SK-N-SH (cell line): Measurements from ENCODE around the gene USP48.

Experiments
- CHD2 ChIP-seq: fragments of 150-350 bp; IDR thresholded peaks from 2 replicates; pipeline ENCODE4 v1.6.1; 2018; ENCODE audit warnings: low read length; ENCODE audit not compliant: partially characterized antibody
- EZH2phosphoT487 ChIP-seq: fragments of 200-600 bp; sonication (generic); IDR thresholded peaks from 2 replicates; pipeline ENCODE4 v1.6.1; 2017; ENCODE audit warnings: low read depth, mixed run types, mild to moderate bottlenecking, antibody characterized with exemption, moderate library complexity, borderline replicate concordance
- FOXM1 ChIP-seq: IDR thresholded peaks from 2 replicates; pipeline ENCODE4 v1.4.0; 2012; ENCODE audit warnings: low read depth, mild to moderate bottlenecking
- JUND ChIP-seq: IDR thresholded peaks from 2 replicates; pipeline ENCODE4 v1.4.0; 2012
- POLR2AphosphoS5 ChIP-seq: IDR thresholded peaks from 2 replicates; pipeline ENCODE4 v1.6.1; 2012; ENCODE audit warnings: low read depth, low read length
- RAD21 ChIP-seq: IDR thresholded peaks from 2 replicates; pipeline ENCODE4 v1.6.1; 2012; ENCODE audit warnings: mild to moderate bottlenecking, low read length
- REST ChIP-seq: IDR thresholded peaks from 2 replicates; pipeline ENCODE4 v1.6.1; 2012; ENCODE audit warnings: mild to moderate bottlenecking, low read depth, low read length, moderate library complexity
- RFX5 ChIP-seq: IDR thresholded peaks from 2 replicates; pipeline ENCODE4 v1.6.1; 2012; ENCODE audit warnings: mild to moderate bottlenecking, improper control_type of control experiment, low read length
- TEAD4 ChIP-seq: IDR thresholded peaks from 2 replicates; pipeline ENCODE4 v1.4.0; 2012; ENCODE audit warnings: mild to moderate bottlenecking, borderline replicate concordance; ENCODE audit not compliant: insufficient read depth
- TF ChIP-seq, protein P1 (sequence below): fragments of 200-600 bp; sonication (generic); IDR thresholded peaks from 2 replicates; pipeline ENCODE4 v1.6.1; 2017; ENCODE audit warnings: antibody characterized with exemption, mild to moderate bottlenecking, moderate library complexity

DNA sequence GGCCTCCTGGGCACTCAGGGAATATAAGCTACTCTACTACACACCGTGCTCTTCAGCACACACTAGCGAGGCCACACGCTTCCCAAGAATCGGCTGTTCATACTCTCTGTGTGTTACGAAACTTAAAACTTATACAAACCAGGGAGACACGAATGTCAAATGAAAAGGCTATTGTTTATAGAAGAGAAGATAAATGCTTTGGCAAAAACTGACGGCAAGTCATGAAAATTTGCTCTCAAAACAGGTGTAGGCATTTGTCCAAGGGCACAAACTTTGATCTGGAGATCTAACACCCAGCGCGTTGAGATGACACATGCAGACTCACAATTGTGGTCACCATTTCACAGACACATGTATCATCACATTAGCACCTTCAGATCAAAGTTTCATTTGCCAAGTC, 46.1 kb downstream of the USP48 start:
- TF ChIP-seq, protein P1, sequence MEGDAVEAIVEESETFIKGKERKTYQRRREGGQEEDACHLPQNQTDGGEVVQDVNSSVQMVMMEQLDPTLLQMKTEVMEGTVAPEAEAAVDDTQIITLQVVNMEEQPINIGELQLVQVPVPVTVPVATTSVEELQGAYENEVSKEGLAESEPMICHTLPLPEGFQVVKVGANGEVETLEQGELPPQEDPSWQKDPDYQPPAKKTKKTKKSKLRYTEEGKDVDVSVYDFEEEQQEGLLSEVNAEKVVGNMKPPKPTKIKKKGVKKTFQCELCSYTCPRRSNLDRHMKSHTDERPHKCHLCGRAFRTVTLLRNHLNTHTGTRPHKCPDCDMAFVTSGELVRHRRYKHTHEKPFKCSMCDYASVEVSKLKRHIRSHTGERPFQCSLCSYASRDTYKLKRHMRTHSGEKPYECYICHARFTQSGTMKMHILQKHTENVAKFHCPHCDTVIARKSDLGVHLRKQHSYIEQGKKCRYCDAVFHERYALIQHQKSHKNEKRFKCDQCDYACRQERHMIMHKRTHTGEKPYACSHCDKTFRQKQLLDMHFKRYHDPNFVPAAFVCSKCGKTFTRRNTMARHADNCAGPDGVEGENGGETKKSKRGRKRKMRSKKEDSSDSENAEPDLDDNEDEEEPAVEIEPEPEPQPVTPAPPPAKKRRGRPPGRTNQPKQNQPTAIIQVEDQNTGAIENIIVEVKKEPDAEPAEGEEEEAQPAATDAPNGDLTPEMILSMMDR, result no peak
- TF ChIP-seq RAD21, result no peak
- TF ChIP-seq JUND, result no peak
- TF ChIP-seq EZH2phosphoT487, result no peak
- no peak for TF ChIP-seq TEAD4
- no peak for TF ChIP-seq POLR2AphosphoS5
- TF ChIP-seq REST, result no peak
- TF ChIP-seq CHD2, result no peak
- no peak for TF ChIP-seq FOXM1
- no peak for TF ChIP-seq RFX5
